AG09319 (cell line): ENCODE data around the gene MCF2L.

Experiments
- DNase-seq: peaks from one replicate; pipeline ENCODE4 v3.0.0-alpha.2; 2010; ENCODE audit warnings: low read depth; ENCODE audit errors: extremely low read depth
- CTCF ChIP-seq: IDR thresholded peaks from 2 replicates; pipeline ENCODE4 v1.5.1; 2011; ENCODE audit warnings: low read depth, mild to moderate bottlenecking, inconsistent platforms, low read length, moderate library complexity

MCF2L gene

GRCh38 chr13:113142876-113143275 lies 173.9 kb downstream of the MCF2L start:
- DNase-seq = no peak
- TF ChIP-seq CTCF = no peak

- DNase-seq = no peak
- no peak for TF ChIP-seq CTCF
Observed at GRCh38 chr13:113143466-113144254, 174.6 kb downstream of the MCF2L start.

GRCh38 chr13:113144255-113144629 lies 175.2 kb downstream of the MCF2L start:
- TF ChIP-seq CTCF = no peak
- no peak for DNase-seq

- no peak for DNase-seq
- TF ChIP-seq CTCF = no peak
Observed at GRCh38 chr13:113145496-113145895, 176.5 kb downstream of the MCF2L start.

GRCh38 chr13:113145911-113146598 lies 177.0 kb downstream of the MCF2L start:
- DNase-seq = no peak
- TF ChIP-seq CTCF = no peak

GRCh38 chr13:113146750-113147149 lies 177.7 kb downstream of the MCF2L start:
- DNase-seq = no peak
- TF ChIP-seq CTCF = no peak

GRCh38 chr13:113147206-113147605 lies 178.2 kb downstream of the MCF2L start:
- DNase-seq = no peak
- TF ChIP-seq CTCF = no peak
